ENCODE results near the gene OOSP2.

Gene OOSP2

GRCh38 chr11:60097189-60097588, 57.0 kb downstream of the OOSP2 start:
- Histone ChIP-seq H3K27ac (no peak overlapping the region), H3K9me3 (ENCODE audit: severe bottlenecking) (no peaks in the 10 kb centered on the region), H3K4me3 (ENCODE audit: low read depth, low read length) (no peak overlapping the region), H3K27me3 (ENCODE audit: insufficient read depth, low read depth, severe bottlenecking) (no peaks in the 10 kb centered on the region), H3K36me3 (no peaks in the 10 kb centered on the region)
- no peak for TF ChIP-seq CTCF (IDR thresholded peaks at IDR 0.05; ENCODE audit: low read depth, low read length)
- no peak for DNase-seq

Data from WERI-Rb-1 (cell line).